Omental fat pad (tissue), 4 donors: ENCODE data around the gene PTPN13. TPM values are rescaled to one million over a fixed set of nuclear protein-coding genes. Genes with fewer than 3 reads are reported as not detected.
A peak's percentile ranks its signal among the peaks of the same experiment; 100 is the strongest.

Experiments
- ATAC-seq: fragments of 150-250 bp; one replicate; pipeline ENCODE4 v1.9.1; 2016; ENCODE audit warnings: mild to moderate bottlenecking, moderate library complexity; ENCODE audit not compliant: low FRiP score
- DNase-seq: peaks from one replicate; pipeline ENCODE4 v3.0.0-alpha.2; 2019; ENCODE audit warnings: low spot score
- CTCF ChIP-seq, 3 donors: fragments of 450-650 bp; IDR thresholded peaks; one replicate each; pipeline ENCODE4 v1.5.1; 2016 to 2017; ENCODE audit warnings: antibody characterized with exemption in 3 of 3, mild to moderate bottlenecking in 3 of 3, moderate library complexity in 2 of 3
- total RNA-seq, 4 donors: library from RNA; depleted of rRNA; stranded (reverse); fragments of >200 nt; gene quantifications; one replicate each; pipeline ENCODE4 v1.1.0, GENCODE V29; 2016

The PTPN13 gene
- total RNA-seq, 4 donors from 2014 or later: 23.4 to 80.1 (median 26.2) TPM

DNA sequence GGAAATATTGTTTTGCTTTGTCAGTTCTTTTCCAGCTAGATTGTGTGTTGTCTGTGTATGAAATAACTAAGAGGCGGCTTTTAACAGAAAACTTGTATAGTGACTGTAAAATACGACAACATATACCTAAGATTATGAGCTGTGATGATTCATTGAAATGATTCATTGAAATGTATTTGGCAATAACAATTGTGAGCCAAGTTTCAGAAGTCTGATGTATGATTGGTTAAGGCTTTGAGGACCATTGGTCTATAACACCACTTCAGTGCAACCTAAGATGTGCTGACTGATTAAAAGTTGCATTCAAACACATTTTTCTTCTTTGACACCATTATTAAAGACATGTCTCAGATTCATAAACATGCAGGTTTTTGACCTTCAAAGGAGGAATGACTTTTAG is 76.6 kb downstream of the PTPN13 start:
- DNase-seq (no peak), ATAC-seq (peak; percentile 85)
- no peak for TF ChIP-seq CTCF (IDR thresholded peaks at IDR 0.05)

DNA sequence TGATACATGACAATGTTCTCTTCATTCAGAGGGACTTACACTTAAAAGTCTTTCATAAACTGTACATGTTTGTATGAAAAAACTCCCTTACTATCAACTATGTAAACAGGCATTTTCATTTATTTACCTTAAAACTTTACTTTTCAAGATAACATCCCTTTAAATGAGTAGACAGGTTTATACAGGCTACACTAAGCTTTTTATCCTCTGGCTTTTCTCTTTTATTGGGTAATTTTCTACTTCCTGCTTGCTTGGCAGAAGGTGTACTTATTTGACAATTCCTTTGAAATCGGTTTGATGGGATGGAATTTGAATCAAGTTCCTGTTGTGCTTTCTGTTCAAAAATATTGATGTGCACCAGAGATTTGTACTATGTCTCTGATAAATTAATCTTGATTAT is 81.4 kb downstream of the PTPN13 start:
- ATAC-seq (no peak), DNase-seq (no peak)
- TF ChIP-seq CTCF (IDR thresholded peaks at IDR 0.05): no peak

DNA sequence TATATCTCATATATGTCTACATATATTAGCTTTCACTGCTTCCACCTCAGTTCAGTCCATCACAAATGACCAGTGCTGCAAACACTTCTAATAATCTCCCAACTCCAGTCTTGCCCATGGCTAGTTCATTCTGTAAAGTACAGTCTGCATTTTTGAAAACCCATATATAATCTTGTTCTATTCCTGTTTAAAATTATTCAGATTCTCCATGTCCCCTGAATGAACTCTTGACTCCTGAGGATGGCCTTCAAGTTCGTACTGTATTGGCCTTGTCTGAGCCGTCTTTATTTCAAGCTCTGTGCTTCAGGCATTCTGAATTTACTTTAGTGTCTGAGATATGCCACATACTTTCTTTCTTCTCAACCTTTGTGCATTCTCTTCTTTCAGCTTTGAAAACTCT is 84.7 kb downstream of the PTPN13 start:
- ATAC-seq (no peak), DNase-seq (no peak)
- TF ChIP-seq CTCF (IDR thresholded peaks at IDR 0.05): no peak

DNA sequence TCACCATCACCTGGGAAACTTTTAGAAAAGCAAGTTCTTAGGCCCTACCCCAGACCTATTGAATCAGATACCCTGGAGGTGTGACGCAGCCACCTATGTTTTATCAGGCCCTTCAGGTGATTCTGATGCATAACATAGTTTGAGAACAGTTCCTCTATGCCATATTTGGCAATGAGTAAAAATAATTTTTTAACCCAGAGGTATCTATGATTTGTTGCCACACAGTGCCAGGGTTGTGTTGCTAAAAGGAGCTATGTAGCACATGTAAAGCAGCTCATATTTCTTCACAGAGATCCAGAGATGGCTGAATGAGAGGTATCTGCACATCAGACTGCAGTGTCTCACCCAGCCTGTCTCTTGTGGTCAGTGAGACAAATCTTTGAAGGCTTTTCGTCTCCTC is 85.3 kb downstream of the PTPN13 start:
- no peak for TF ChIP-seq CTCF (IDR thresholded peaks at IDR 0.05)
- ATAC-seq (no peak), DNase-seq (no peak)

DNA sequence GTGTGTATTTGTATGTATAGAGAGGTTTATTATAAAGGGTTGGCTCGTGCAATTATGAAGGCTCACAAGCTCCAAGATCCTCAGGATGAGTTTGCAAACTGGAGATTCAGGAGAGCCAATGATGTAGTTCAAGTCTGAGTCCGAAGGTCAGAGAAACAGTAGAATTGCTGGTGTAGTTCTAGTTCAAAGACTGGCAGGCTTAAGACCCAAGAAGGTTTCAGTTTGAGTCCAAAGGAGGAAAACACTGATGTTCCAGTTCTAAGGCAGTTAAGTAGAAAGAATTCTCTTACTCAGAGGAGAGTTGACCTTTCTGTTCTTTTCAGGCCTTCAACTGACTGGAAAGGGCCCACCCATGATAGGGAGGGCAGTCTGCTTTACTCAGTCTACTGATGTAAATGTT is 89.1 kb downstream of the PTPN13 start:
- ATAC-seq: no peak
- TF ChIP-seq CTCF (IDR thresholded peaks at IDR 0.05): no peak
- DNase-seq: no peak

DNA sequence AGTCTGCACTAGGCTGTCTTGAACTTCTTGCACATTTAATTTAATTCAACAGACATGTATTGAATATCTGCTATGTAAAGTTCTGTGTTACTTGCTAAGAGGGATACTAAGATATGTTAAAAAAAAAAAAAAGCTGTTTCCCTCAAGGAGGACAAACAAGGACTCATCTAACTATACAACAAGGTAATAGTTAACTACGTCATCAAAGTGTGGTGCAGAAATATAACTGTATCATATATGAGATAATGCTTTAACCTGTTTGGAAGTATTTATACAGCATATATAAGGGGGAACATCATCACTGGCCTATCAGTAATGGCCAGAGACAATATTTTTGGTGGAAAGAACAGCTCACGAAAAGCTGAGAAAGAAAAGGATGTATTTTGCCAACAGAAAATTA is 89.9 kb downstream of the PTPN13 start:
- no peak for TF ChIP-seq CTCF (IDR thresholded peaks at IDR 0.05)
- no peak for DNase-seq
- ATAC-seq: no peak

GRCh38 chr4:86685401-86685800 is 91.3 kb downstream of the PTPN13 start:
- DNase-seq (no peak), ATAC-seq (no peak)
- no peak for TF ChIP-seq CTCF (IDR thresholded peaks at IDR 0.05)
